Fibroblast of mammary gland (primary cell): ENCODE data around the gene ILDR1.

Experiments used
- DNase-seq: peaks from one replicate; pipeline ENCODE4 v3.0.0-alpha.2; 2010; ENCODE audit warnings: low read depth
- H3K4me3 ChIP-seq: 2 replicates; pipeline ENCODE4 v1.5.1; 2011; ENCODE audit warnings: low read depth, mild to moderate bottlenecking, low read length, moderate library complexity; ENCODE audit not compliant: control insufficient read depth
- CTCF ChIP-seq: conservative IDR thresholded peaks from 2 replicates; pipeline ENCODE4 v1.5.1; 2011; ENCODE audit warnings: low read depth, low read length, inconsistent platforms; ENCODE audit not compliant: control insufficient read depth, insufficient read depth

ILDR1 gene

GRCh38 chr3:121981473-121981872 lies 40.6 kb downstream of the ILDR1 start:
- H3K4me3 ChIP-seq: no peak overlapping the region
- TF ChIP-seq CTCF: no peak
- DNase-seq: no peak

- DNase-seq: no peak
- no peak overlapping the region for H3K4me3 ChIP-seq
- TF ChIP-seq CTCF: no peak
Measured at GRCh38 chr3:121980450-121980796, 41.6 kb downstream of the ILDR1 start.

DNA sequence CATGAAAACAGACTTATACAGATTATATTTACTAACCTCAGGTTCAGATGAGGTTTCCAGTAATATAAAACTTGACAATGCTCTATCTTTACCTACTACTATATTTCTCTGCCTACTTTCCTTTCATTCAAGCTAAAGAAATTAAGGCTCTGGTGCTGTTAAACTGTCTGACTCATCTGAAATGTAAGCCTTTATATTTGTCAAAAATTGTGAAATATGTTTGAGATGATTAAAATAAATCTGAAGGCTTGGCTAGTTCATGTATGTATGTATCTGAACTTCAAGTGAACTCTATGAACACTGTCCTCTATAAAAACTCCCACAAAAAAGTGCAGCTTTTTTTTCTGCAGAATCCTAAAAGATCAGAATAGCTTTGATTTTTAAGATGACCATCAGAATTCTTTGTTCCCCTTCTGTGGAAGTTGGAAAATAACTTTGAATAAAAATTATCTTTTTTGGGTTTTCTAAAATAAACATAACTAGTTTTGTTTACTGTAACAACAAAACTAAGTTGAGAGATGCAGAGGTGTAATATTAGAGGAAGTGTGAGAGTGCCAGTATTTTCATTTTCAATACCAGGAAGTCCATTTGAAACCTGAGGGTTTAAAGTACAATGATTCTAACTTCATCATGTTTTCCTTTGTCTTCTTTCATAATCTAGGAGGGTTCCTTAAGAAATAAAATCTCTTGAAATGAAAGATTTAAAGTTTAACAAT lies 42.2 kb downstream of the ILDR1 start:
- H3K4me3 ChIP-seq: no peak overlapping the region
- TF ChIP-seq CTCF: no peak
- DNase-seq: no peak

GRCh38 chr3:121979246-121979645 lies 42.8 kb downstream of the ILDR1 start:
- H3K4me3 ChIP-seq: no peak overlapping the region
- no peak for DNase-seq
- TF ChIP-seq CTCF: no peak

DNA sequence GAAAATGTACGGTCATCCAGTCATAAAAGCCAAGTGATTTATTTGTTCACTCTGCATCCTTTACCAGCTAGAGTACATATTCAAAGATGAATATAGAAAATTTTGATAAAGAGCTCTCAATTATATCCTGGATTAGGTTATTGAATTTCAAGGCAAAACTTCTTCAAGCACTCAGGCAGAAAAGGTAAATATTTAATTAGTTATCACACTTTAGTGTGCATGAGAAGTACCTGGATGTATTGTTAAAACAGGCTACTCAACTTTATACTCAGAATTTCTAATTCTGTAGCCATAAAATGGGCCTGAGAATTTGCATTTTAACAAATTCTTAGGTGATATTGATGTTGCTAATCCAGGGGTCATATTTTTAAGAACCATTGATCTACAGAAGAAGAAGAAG lies 45.3 kb downstream of the ILDR1 start:
- no peak for DNase-seq
- no peak for TF ChIP-seq CTCF

GRCh38 chr3:121975702-121976302 lies 46.2 kb downstream of the ILDR1 start:
- TF ChIP-seq CTCF: no peak
- DNase-seq: no peak
- H3K4me3 ChIP-seq: no peak overlapping the region

More for the DNA sequence above, 45.3 kb downstream of the ILDR1 start:
- no peak overlapping the region for H3K4me3 ChIP-seq

DNA sequence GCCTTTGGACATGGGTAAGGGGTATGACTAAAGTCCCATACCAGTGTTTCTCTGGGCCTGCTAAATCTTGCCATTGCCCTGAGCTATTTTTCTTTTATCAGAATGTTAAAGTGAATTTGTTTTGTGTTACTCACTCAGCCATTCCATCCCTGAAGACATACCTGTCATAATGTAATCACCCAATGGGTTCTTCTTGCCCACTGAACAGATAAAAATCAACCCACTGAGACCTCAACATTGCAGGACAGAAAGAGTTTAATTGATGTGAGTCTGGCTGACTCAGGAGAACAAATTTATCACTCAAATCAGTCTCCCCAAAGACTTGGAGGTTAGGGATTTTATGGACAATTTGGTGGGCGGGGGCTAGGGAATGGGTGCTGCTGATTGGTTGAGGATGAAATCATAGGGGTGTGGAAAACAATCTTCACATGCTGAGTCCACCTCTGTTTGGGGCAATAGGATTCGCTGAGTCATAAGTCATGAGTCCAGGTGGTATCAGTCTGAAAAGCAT lies 47.4 kb downstream of the ILDR1 start:
- H3K4me3 ChIP-seq: no peak overlapping the region
- no peak for TF ChIP-seq CTCF
- peak; percentile 7 for DNase-seq
